HG02678 (cell line): ENCODE measurements around the gene PARD3.
A peak's percentile ranks its signal among the peaks of the same experiment; 100 is the strongest.

Experiments
- ATAC-seq: cut with Tn5 transposase; IDR thresholded peaks from one replicate; pipeline ENCODE4 v1.9.1; 2021; ENCODE audit warnings: mild to moderate bottlenecking, moderate library complexity; ENCODE audit not compliant: unreplicated experiment

The PARD3 gene

GRCh38 chr10:34825414-34825813 lies 10.3 kb upstream of the PARD3 start:
- no peak for ATAC-seq

- no peak for ATAC-seq
Measured at GRCh38 chr10:34824870-34825269, 9.8 kb upstream of the PARD3 start.

GRCh38 chr10:34821587-34822585 lies 6.8 kb upstream of the PARD3 start:
- no peak for ATAC-seq

- ATAC-seq: no peak
Measured at GRCh38 chr10:34817586-34817985, 2.5 kb upstream of the PARD3 start.

GRCh38 chr10:34817054-34817453 lies 2.0 kb upstream of the PARD3 start:
- no peak for ATAC-seq

GRCh38 chr10:34816501-34817002 lies 1.5 kb upstream of the PARD3 start:
- ATAC-seq: no peak

- no peak for ATAC-seq
Measured at GRCh38 chr10:34816085-34816496, 995 bp upstream of the PARD3 start.

GRCh38 chr10:34814913-34815184 lies 247 bp downstream of the PARD3 start:
- ATAC-seq: no peak

- ATAC-seq: peak; percentile 32
Measured at GRCh38 chr10:34814223-34814912, 728 bp downstream of the PARD3 start.

GRCh38 chr10:34813626-34814222 lies 1.4 kb downstream of the PARD3 start:
- no peak for ATAC-seq

GRCh38 chr10:34812771-34813170 lies 2.3 kb downstream of the PARD3 start:
- ATAC-seq: no peak

GRCh38 chr10:34811968-34812514 lies 3.1 kb downstream of the PARD3 start:
- no peak for ATAC-seq

GRCh38 chr10:34811126-34811967 lies 3.7 kb downstream of the PARD3 start:
- no peak for ATAC-seq

- ATAC-seq: peak; percentile 28
Measured at GRCh38 chr10:34809796-34810195, 5.3 kb downstream of the PARD3 start.

- peak; percentile 71 for ATAC-seq
Measured at GRCh38 chr10:34808801-34809745, 6.0 kb downstream of the PARD3 start.

GRCh38 chr10:34808336-34808735 lies 6.8 kb downstream of the PARD3 start:
- no peak for ATAC-seq

GRCh38 chr10:34804306-34804705 lies 10.8 kb downstream of the PARD3 start:
- no peak for ATAC-seq

GRCh38 chr10:34802692-34803091 lies 12.4 kb downstream of the PARD3 start:
- ATAC-seq: no peak

- ATAC-seq: no peak
Measured at GRCh38 chr10:34801097-34801733, 13.9 kb downstream of the PARD3 start.
